ENCODE measurements around the gene KNL1.
"Not testable (repeated sequence)": the region's sequence is repeated elsewhere in the genome, so short reads cannot be mapped to it uniquely, and the experiment has no call there.

KNL1 gene

GRCh38 chr15:40650479-40650878, 56.4 kb downstream of the KNL1 start:
- TF ChIP-seq, protein P1, sequence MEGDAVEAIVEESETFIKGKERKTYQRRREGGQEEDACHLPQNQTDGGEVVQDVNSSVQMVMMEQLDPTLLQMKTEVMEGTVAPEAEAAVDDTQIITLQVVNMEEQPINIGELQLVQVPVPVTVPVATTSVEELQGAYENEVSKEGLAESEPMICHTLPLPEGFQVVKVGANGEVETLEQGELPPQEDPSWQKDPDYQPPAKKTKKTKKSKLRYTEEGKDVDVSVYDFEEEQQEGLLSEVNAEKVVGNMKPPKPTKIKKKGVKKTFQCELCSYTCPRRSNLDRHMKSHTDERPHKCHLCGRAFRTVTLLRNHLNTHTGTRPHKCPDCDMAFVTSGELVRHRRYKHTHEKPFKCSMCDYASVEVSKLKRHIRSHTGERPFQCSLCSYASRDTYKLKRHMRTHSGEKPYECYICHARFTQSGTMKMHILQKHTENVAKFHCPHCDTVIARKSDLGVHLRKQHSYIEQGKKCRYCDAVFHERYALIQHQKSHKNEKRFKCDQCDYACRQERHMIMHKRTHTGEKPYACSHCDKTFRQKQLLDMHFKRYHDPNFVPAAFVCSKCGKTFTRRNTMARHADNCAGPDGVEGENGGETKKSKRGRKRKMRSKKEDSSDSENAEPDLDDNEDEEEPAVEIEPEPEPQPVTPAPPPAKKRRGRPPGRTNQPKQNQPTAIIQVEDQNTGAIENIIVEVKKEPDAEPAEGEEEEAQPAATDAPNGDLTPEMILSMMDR (IDR thresholded peaks at IDR 0.05; ENCODE audit: low read depth, low read length, missing control alignments), result no peak
- Histone ChIP-seq H3K27me3 (replicated peaks) (no peaks in the 10 kb centered on the region), H3K36me3 (replicated peaks) (no peaks in the 10 kb centered on the region), H3K27ac (no peak overlapping the region), H3K4me3 (ENCODE audit: low read depth, low read length) (no peak overlapping the region)
- in situ Hi-C loops (cut with HindIII; ENCODE audit: low pct_ligation_motif_present, low sequenced_read_pairs), result no loop called here
- no peak for DNase-seq

GRCh38 chr15:40660686-40661085, 66.6 kb downstream of the KNL1 start:
- Histone ChIP-seq H3K27ac (no peak overlapping the region), H3K36me3 (replicated peaks) (no peaks in the 10 kb centered on the region), H3K27me3 (replicated peaks) (no peaks in the 10 kb centered on the region), H3K4me3 (ENCODE audit: low read depth, low read length) (no peak overlapping the region)
- DNase-seq, result no peak
- TF ChIP-seq, protein P1 (IDR thresholded peaks at IDR 0.05; ENCODE audit: low read depth, low read length, missing control alignments), result no peak
- in situ Hi-C loops (cut with HindIII; ENCODE audit: low pct_ligation_motif_present, low sequenced_read_pairs), result no loop called here

DNA sequence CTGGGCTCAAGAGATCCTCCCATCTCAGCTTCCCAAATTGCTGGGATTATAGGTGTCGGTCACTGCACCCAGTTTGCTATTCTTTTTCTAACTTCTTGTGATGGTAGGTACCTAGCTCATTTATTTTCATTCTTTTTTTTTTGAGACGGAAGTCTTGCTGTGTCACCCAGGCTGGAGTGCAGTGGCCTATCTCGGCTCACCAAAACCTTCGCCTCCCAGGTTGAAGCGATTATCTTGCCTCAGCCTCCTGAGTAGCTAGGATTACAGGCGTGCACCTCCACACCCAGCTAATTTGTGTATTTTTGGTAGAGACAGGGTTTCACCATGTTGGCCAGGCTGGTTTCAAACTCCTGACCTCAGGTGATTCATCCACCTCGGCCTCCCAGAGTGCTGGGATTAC, 70.9 kb downstream of the KNL1 start:
- in situ Hi-C loops (cut with HindIII; ENCODE audit: low pct_ligation_motif_present, low sequenced_read_pairs), result no loop called here
- H3K27me3 ChIP-seq (replicated peaks), result no peaks in the 10 kb centered on the region
- DNase-seq, result no peak
- TF ChIP-seq, protein P1 (IDR thresholded peaks at IDR 0.05; ENCODE audit: low read depth, low read length, missing control alignments), result no peak
- H3K27ac ChIP-seq, result no peak overlapping the region
- no peaks in the 10 kb centered on the region for H3K36me3 ChIP-seq (replicated peaks)
- H3K4me3 ChIP-seq (ENCODE audit: low read depth, low read length), result no peak overlapping the region

- not testable (repeated sequence) for H3K4me3 ChIP-seq (ENCODE audit: low read depth, low read length)
Measured at GRCh38 chr15:40676290-40676689, 82.2 kb downstream of the KNL1 start.

DNA sequence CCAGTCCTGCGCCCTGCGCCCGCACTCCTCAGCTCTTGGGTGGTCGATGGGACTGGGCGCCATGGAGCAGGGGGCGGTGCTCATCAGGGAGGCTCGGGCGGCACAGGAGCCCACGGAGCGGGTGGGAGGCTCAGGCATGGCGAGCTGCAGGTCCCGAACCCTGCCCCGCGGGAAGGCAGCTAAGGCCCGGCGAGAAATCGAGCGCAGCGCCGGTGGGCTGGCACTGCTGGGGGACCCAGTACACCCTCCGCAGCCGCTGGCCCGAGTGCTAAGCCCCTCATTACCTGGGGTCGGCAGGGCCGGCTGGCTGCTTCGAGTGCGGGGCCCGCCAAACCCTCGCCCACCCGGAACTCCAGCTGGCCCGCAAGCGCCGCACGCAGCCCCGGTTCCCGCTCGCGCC, 82.9 kb downstream of the KNL1 start:
- H3K36me3 ChIP-seq (replicated peaks); DNase-seq; in situ Hi-C loops (cut with HindIII; ENCODE audit: low pct_ligation_motif_present, low sequenced_read_pairs); H3K27ac ChIP-seq; H3K27me3 ChIP-seq (replicated peaks); H3K4me3 ChIP-seq (ENCODE audit: low read depth, low read length): not testable (repeated sequence)

More at GRCh38 chr15:40676290-40676689, 82.2 kb downstream of the KNL1 start:
- H3K27ac ChIP-seq; in situ Hi-C loops (cut with HindIII; ENCODE audit: low pct_ligation_motif_present, low sequenced_read_pairs); DNase-seq; H3K36me3 ChIP-seq (replicated peaks); H3K27me3 ChIP-seq (replicated peaks): not testable (repeated sequence)

GRCh38 chr15:40680151-40680550, 86.1 kb downstream of the KNL1 start:
- DNase-seq, result no peak
- in situ Hi-C loops (cut with HindIII; ENCODE audit: low pct_ligation_motif_present, low sequenced_read_pairs), result no loop called here
- Histone ChIP-seq H3K36me3 (replicated peaks) (no peaks in the 10 kb centered on the region), H3K4me3 (ENCODE audit: low read depth, low read length) (no peak overlapping the region), H3K27ac (no peak overlapping the region), H3K27me3 (replicated peaks) (no peaks in the 10 kb centered on the region)
- TF ChIP-seq, protein P1 (IDR thresholded peaks at IDR 0.05; ENCODE audit: low read depth, low read length, missing control alignments), result no peak

GRCh38 chr15:40680959-40681358, 86.9 kb downstream of the KNL1 start:
- DNase-seq; H3K27ac ChIP-seq; H3K27me3 ChIP-seq (replicated peaks); H3K36me3 ChIP-seq (replicated peaks); H3K4me3 ChIP-seq (ENCODE audit: low read depth, low read length); in situ Hi-C loops (cut with HindIII; ENCODE audit: low pct_ligation_motif_present, low sequenced_read_pairs): not testable (repeated sequence)
